Measurements from ENCODE around the gene CD59. TPM values are rescaled to one million over a fixed set of nuclear protein-coding genes. Genes with fewer than 3 reads are reported as not detected.

Gene CD59
- total and polyA plus RNA-seq, 9 of the 15 experiments (the other 6 are each of a cell fraction or from before 2014, with no cell fraction given): 38.1 to 338 (median 173) TPM

DNA sequence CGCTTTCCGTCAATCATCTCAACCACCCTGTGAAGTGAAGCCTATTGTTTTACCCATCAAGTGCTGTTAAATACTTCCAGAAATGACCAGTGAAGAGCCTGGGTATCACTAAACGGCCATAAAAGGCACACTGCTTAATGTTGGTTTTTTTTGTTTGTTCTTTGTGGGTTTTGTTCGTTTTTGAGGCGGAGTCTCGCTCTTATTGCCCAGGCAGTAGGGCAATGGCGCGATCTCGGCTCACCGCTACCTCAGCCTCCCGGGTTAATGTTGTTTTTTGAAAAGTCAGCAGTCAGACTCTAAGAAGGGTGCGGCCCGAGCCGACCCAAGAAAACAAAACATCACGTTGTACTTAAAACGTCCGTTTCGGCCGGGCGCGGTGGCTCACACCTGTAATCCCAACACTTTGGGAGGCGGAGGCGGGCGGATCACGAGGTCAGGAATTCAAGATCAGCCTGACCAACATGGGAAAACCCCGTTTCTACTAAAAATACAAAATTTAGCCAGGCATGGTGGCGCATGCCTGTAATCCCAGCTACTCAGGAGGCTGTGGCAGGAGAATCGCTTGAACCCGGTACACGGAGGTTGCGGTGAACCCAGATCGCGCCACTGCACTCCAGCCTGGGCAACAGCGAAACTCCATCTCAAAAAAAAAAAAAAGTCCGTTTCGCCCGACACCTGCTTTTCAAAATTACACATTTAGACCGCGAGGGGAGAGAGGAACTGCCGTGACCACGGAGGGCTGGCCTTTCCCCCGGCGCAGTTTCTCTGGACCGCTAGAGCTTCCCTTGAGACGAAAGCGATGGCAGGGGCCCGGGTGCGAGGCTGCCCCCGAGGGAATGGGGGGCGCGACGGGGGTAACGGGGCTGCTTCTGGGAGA is 714 bp downstream of the CD59 start (continued):
- TF ChIP-seq, protein P1, sequence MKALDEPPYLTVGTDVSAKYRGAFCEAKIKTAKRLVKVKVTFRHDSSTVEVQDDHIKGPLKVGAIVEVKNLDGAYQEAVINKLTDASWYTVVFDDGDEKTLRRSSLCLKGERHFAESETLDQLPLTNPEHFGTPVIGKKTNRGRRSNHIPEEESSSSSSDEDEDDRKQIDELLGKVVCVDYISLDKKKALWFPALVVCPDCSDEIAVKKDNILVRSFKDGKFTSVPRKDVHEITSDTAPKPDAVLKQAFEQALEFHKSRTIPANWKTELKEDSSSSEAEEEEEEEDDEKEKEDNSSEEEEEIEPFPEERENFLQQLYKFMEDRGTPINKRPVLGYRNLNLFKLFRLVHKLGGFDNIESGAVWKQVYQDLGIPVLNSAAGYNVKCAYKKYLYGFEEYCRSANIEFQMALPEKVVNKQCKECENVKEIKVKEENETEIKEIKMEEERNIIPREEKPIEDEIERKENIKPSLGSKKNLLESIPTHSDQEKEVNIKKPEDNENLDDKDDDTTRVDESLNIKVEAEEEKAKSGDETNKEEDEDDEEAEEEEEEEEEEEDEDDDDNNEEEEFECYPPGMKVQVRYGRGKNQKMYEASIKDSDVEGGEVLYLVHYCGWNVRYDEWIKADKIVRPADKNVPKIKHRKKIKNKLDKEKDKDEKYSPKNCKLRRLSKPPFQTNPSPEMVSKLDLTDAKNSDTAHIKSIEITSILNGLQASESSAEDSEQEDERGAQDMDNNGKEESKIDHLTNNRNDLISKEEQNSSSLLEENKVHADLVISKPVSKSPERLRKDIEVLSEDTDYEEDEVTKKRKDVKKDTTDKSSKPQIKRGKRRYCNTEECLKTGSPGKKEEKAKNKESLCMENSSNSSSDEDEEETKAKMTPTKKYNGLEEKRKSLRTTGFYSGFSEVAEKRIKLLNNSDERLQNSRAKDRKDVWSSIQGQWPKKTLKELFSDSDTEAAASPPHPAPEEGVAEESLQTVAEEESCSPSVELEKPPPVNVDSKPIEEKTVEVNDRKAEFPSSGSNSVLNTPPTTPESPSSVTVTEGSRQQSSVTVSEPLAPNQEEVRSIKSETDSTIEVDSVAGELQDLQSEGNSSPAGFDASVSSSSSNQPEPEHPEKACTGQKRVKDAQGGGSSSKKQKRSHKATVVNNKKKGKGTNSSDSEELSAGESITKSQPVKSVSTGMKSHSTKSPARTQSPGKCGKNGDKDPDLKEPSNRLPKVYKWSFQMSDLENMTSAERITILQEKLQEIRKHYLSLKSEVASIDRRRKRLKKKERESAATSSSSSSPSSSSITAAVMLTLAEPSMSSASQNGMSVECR (CRISPR knock-in tag; IDR thresholded peaks at IDR 0.05): 0 out of 2 replicates have a peak, but pooled peaks have one; percentile 19
- TF ChIP-seq CHCHD3 (CRISPR knock-in tag; IDR thresholded peaks at IDR 0.05): no peak
- TF ChIP-seq, protein P2, sequence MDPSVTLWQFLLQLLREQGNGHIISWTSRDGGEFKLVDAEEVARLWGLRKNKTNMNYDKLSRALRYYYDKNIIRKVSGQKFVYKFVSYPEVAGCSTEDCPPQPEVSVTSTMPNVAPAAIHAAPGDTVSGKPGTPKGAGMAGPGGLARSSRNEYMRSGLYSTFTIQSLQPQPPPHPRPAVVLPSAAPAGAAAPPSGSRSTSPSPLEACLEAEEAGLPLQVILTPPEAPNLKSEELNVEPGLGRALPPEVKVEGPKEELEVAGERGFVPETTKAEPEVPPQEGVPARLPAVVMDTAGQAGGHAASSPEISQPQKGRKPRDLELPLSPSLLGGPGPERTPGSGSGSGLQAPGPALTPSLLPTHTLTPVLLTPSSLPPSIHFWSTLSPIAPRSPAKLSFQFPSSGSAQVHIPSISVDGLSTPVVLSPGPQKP (CRISPR knock-in tag; IDR thresholded peaks at IDR 0.05): no peak
- TF ChIP-seq, protein P3, sequence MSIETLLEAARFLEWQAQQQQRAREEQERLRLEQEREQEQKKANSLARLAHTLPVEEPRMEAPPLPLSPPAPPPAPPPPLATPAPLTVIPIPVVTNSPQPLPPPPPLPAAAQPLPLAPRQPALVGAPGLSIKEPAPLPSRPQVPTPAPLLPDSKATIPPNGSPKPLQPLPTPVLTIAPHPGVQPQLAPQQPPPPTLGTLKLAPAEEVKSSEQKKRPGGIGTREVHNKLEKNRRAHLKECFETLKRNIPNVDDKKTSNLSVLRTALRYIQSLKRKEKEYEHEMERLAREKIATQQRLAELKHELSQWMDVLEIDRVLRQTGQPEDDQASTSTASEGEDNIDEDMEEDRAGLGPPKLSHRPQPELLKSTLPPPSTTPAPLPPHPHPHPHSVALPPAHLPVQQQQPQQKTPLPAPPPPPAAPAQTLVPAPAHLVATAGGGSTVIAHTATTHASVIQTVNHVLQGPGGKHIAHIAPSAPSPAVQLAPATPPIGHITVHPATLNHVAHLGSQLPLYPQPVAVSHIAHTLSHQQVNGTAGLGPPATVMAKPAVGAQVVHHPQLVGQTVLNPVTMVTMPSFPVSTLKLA (conservative IDR thresholded peaks at IDR 0.05): peak; percentile 29 to 56; a peak in 3 of 4 replicates
- TF ChIP-seq WHSC1 (IDR thresholded peaks at IDR 0.05; ENCODE audit: low read length): no peak
- TF ChIP-seq, protein P4, sequence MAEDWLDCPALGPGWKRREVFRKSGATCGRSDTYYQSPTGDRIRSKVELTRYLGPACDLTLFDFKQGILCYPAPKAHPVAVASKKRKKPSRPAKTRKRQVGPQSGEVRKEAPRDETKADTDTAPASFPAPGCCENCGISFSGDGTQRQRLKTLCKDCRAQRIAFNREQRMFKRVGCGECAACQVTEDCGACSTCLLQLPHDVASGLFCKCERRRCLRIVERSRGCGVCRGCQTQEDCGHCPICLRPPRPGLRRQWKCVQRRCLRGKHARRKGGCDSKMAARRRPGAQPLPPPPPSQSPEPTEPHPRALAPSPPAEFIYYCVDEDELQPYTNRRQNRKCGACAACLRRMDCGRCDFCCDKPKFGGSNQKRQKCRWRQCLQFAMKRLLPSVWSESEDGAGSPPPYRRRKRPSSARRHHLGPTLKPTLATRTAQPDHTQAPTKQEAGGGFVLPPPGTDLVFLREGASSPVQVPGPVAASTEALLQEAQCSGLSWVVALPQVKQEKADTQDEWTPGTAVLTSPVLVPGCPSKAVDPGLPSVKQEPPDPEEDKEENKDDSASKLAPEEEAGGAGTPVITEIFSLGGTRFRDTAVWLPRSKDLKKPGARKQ (CRISPR knock-in tag; IDR thresholded peaks at IDR 0.05): no peak
- TF ChIP-seq ZBTB7A (IDR thresholded peaks at IDR 0.05; ENCODE audit: borderline replicate concordance, control insufficient read depth, low read depth, low read length): no peak
- TF ChIP-seq, protein P5, sequence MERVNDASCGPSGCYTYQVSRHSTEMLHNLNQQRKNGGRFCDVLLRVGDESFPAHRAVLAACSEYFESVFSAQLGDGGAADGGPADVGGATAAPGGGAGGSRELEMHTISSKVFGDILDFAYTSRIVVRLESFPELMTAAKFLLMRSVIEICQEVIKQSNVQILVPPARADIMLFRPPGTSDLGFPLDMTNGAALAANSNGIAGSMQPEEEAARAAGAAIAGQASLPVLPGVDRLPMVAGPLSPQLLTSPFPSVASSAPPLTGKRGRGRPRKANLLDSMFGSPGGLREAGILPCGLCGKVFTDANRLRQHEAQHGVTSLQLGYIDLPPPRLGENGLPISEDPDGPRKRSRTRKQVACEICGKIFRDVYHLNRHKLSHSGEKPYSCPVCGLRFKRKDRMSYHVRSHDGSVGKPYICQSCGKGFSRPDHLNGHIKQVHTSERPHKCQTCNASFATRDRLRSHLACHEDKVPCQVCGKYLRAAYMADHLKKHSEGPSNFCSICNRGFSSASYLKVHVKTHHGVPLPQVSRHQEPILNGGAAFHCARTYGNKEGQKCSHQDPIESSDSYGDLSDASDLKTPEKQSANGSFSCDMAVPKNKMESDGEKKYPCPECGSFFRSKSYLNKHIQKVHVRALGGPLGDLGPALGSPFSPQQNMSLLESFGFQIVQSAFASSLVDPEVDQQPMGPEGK (CRISPR knock-in tag; IDR thresholded peaks at IDR 0.05; ENCODE audit: borderline replicate concordance): no peak
- TF ChIP-seq, protein P6, sequence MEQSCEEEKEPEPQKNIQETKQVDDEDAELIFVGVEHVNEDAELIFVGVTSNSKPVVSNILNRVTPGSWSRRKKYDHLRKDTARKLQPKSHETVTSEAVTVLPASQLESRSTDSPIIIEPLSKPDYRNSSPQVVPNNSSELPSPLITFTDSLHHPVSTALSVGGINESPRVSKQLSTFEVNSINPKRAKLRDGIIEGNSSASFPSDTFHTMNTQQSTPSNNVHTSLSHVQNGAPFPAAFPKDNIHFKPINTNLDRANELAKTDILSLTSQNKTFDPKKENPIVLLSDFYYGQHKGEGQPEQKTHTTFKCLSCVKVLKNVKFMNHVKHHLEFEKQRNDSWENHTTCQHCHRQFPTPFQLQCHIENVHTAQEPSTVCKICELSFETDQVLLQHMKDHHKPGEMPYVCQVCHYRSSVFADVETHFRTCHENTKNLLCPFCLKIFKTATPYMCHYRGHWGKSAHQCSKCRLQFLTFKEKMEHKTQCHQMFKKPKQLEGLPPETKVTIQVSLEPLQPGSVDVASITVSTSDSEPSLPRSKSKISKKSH (CRISPR knock-in tag; IDR thresholded peaks at IDR 0.05): no peak

Data from K562 (cell line).